Panc1 (cell line): ENCODE results near the gene RER1. TPM values are rescaled to one million over a fixed set of nuclear protein-coding genes. Genes with fewer than 3 reads are reported as not detected.

Experiments used
- ATAC-seq: fragments of 200-7000 bp; cut with Tn5 transposase; 2 replicates; pipeline ENCODE4 v1.9.1; 2020; ENCODE audit warnings: mild to moderate bottlenecking, moderate library complexity
- BruUV-seq: library from RNA; stranded (reverse); fragments of 400-500 nt; replicated peaks from 2 replicates; lab custom pipeline; 2021; lab: Mats Ljungman, UMichigan
- CTCF ChIA-PET: fragments of 300-600 bp; sonication (Branson Sonifier 250); formaldehyde crosslinking; loops from one replicate; lab custom pipeline; 2022; ENCODE audit warnings: antibody characterized with exemption; lab: Charles Lee
- POLR2A ChIA-PET: fragments of 300-600 bp; sonication (Branson Sonifier 250); formaldehyde crosslinking; loops from one replicate; lab custom pipeline; 2022; ENCODE audit warnings: antibody characterized with exemption; lab: Charles Lee
- DNase-seq: peaks from one replicate; pipeline ENCODE4 v3.0.0-alpha.2; 2010; ENCODE audit warnings: low read depth, low spot score
- H3K27ac ChIP-seq: 2 replicates; pipeline ENCODE4 v1.5.1; 2011; ENCODE audit warnings: mild to moderate bottlenecking, low read length, inconsistent platforms
- H3K27me3 ChIP-seq: fragments of 200-500 bp; sonication (Bioruptor generic); 2 replicates; pipeline ENCODE4 v1.6.0; 2014; ENCODE audit warnings: low read length, inconsistent platforms; ENCODE audit not compliant: control insufficient read depth, insufficient read depth
- H3K36me3 ChIP-seq: fragments of 200-500 bp; sonication (Bioruptor generic); 2 replicates; pipeline ENCODE4 v1.5.1; 2014; ENCODE audit warnings: inconsistent platforms, mild to moderate bottlenecking, low read length, moderate library complexity; ENCODE audit not compliant: control insufficient read depth, insufficient read depth
- H3K4me1 ChIP-seq: 2 replicates; pipeline ENCODE4 v1.5.1; 2011; ENCODE audit warnings: inconsistent platforms, mild to moderate bottlenecking, low read length, moderate library complexity; ENCODE audit not compliant: control insufficient read depth, insufficient read depth
- H3K4me3 ChIP-seq, 2 experiments: 2 replicates each; pipeline ENCODE4 v1.5.1; 2011 to 2012; ENCODE audit warnings: low read depth in 2 of 2, low read length in 2 of 2, mild to moderate bottlenecking in 2 of 2, inconsistent platforms in 1 of 2, moderate library complexity in 1 of 2
- H3K9me3 ChIP-seq: fragments of 200-500 bp; sonication (Bioruptor generic); 2 replicates; pipeline ENCODE4 v1.5.1; 2014; ENCODE audit warnings: low read depth, mild to moderate bottlenecking, inconsistent platforms, low read length, moderate library complexity; ENCODE audit not compliant: control insufficient read depth, insufficient read depth
- POLR2AphosphoS5 ChIP-seq: IDR thresholded peaks from 2 replicates; pipeline ENCODE4 v1.6.1; 2012; ENCODE audit warnings: mild to moderate bottlenecking, low read depth, low read length, moderate library complexity
- SIN3A ChIP-seq: IDR thresholded peaks from 2 replicates; pipeline ENCODE4 v1.6.1; 2012; ENCODE audit warnings: low read depth, mild to moderate bottlenecking, low read length, moderate library complexity, borderline replicate concordance; ENCODE audit not compliant: insufficient read depth
- TCF7L2 ChIP-seq: IDR thresholded peaks from 2 replicates; pipeline ENCODE4 v1.6.1; 2011; ENCODE audit warnings: mild to moderate bottlenecking, low read depth, low read length, inconsistent platforms
- in situ Hi-C: cut with HindIII; loops from 2 replicates; pipeline ENCODE4 v1.10.0; 2016; ENCODE audit warnings: low sequenced_read_pairs, low pct_unique_long_range_greater_than_20kb
- intact Hi-C: fragments of 100-400 bp; cut with micrococcal nuclease; formaldehyde crosslinking; loops from one replicate; pipeline ENCODE4 v1.10.0; 2022; ENCODE audit not compliant: unreplicated experiment
- total RNA-seq: library from RNA; stranded (reverse); gene quantifications from one replicate; pipeline ENCODE4 v1.2.1, GENCODE V29; 2021; ENCODE audit not compliant: unreplicated experiment
- TF ChIP-seq, protein P1 (sequence below), 2 experiments: IDR thresholded peaks; 2 replicates each; pipeline ENCODE4 v1.6.1; 2011 to 2012; ENCODE audit warnings: low read depth in 2 of 2, control low read depth in 1 of 2, low read length in 1 of 2, mild to moderate bottlenecking in 1 of 2, moderate library complexity in 1 of 2; ENCODE audit not compliant: insufficient read depth in 1 of 2
- TF ChIP-seq, protein P2 (sequence below): fragments of 450-650 bp; IDR thresholded peaks from 2 replicates; pipeline ENCODE4 v1.5.1; 2017; ENCODE audit warnings: mild to moderate bottlenecking

Gene RER1
- total RNA-seq, 1 experiment from 2014 or later: 235 TPM

DNA sequence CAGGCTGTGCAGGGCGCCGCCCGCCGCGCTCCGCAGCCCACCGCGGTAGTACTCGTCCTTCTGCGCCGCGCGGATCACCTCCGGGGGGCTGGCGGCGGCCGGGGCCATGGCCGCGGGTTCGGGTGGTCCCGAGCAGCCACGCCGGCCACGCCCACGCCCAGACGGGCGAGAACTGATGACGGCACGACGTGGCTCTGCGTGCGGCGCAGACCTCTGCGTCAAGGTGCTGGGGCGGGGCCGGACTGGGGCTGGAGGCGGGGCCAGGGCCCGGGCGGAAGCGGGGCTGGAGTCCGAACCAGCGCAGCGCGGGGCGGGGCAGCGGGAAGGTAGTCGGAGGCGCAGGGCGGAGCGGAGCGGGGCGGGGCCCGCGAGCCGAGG, 20.7 kb downstream of the RER1 start, which contains the start of gene PEX10:
Gene PEX10, minus strand, starts transcription at position 170 of the 378 bp plus-strand sequence. Its CDS starts 62 bp downstream, at position 108.
- POLR2A ChIA-PET: no interaction called here
- H3K36me3 ChIP-seq: no peaks in the 10 kb centered on the region
- no TSS peak for BruUV-seq
- peak within 1 kb of the TSS; percentile 91 for H3K27ac ChIP-seq
- TF ChIP-seq, protein P1, sequence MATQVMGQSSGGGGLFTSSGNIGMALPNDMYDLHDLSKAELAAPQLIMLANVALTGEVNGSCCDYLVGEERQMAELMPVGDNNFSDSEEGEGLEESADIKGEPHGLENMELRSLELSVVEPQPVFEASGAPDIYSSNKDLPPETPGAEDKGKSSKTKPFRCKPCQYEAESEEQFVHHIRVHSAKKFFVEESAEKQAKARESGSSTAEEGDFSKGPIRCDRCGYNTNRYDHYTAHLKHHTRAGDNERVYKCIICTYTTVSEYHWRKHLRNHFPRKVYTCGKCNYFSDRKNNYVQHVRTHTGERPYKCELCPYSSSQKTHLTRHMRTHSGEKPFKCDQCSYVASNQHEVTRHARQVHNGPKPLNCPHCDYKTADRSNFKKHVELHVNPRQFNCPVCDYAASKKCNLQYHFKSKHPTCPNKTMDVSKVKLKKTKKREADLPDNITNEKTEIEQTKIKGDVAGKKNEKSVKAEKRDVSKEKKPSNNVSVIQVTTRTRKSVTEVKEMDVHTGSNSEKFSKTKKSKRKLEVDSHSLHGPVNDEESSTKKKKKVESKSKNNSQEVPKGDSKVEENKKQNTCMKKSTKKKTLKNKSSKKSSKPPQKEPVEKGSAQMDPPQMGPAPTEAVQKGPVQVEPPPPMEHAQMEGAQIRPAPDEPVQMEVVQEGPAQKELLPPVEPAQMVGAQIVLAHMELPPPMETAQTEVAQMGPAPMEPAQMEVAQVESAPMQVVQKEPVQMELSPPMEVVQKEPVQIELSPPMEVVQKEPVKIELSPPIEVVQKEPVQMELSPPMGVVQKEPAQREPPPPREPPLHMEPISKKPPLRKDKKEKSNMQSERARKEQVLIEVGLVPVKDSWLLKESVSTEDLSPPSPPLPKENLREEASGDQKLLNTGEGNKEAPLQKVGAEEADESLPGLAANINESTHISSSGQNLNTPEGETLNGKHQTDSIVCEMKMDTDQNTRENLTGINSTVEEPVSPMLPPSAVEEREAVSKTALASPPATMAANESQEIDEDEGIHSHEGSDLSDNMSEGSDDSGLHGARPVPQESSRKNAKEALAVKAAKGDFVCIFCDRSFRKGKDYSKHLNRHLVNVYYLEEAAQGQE (IDR thresholded peaks at IDR 0.05; ENCODE audit: insufficient read depth in 1 of 2, low read depth in 2 of 2, low read length in 1 of 2): no peak
- TF ChIP-seq POLR2AphosphoS5 (peak; percentile 33; the same call in 1 of the 2 replicates), SIN3A (0 out of 2 replicates have a peak, but pooled peaks have one; percentile 25)
- TF ChIP-seq, protein P2, sequence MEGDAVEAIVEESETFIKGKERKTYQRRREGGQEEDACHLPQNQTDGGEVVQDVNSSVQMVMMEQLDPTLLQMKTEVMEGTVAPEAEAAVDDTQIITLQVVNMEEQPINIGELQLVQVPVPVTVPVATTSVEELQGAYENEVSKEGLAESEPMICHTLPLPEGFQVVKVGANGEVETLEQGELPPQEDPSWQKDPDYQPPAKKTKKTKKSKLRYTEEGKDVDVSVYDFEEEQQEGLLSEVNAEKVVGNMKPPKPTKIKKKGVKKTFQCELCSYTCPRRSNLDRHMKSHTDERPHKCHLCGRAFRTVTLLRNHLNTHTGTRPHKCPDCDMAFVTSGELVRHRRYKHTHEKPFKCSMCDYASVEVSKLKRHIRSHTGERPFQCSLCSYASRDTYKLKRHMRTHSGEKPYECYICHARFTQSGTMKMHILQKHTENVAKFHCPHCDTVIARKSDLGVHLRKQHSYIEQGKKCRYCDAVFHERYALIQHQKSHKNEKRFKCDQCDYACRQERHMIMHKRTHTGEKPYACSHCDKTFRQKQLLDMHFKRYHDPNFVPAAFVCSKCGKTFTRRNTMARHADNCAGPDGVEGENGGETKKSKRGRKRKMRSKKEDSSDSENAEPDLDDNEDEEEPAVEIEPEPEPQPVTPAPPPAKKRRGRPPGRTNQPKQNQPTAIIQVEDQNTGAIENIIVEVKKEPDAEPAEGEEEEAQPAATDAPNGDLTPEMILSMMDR: no peak
- DNase-seq (peak; percentile 72), ATAC-seq (peak; percentile 89)
- in situ Hi-C loops (no loop called here), intact Hi-C loops (loop anchor here (2.0 to 10.0 kb wide), 2 partner anchors 62 to 134 kb away; partner anchors contain the start of gene PLCH2)
- H3K27me3 ChIP-seq: no peaks in the 10 kb centered on the region
- H3K9me3 ChIP-seq: no peaks in the 10 kb centered on the region
- peaks cover 19% of the 10 kb centered on the region for H3K4me1 ChIP-seq
- peak within 1 kb of the TSS; percentile 86 to 87 for H3K4me3 ChIP-seq
- CTCF ChIA-PET: interaction anchor here (0.7 kb wide), 1 partner anchor 65 kb away, joined by 4 read pairs; no protein-coding TSS in a partner anchor

DNA sequence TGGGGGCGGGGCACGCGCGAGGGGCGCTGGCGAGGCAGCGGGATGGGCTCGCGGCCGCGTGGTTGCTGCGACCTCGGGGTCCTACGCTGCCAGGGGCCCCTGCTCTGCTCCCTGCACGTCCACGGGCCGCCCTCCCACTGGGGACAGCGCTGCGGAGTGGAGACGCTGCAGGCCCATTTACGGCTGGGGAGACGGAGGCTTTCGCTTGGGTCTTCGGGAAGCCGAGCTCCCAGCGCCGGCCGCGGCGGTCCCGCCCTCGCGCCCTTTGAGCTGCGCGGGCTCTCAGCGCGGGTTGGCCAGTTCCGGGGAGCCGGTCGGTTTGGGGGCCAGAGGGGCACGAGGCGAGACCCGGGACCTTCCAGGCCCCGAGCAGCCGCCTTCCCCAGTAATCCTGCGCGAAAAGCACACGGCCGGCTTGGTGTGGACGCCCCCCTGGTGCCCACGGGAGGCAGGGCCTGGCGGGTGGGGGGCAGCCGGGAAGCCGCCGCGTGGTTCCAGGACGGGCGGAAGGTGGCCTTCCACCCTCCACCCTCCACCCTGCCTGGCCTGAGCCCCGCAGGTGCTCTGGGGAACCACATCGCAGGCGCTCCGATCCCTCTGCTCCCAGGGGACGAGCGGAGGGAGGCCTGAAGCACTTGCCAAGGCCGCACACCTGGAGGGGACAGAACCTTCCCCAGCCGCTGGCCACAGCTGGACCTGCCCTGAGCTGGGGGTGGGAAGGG, 21.3 kb downstream of the RER1 start:
- no peaks in the 10 kb centered on the region for H3K27me3 ChIP-seq
- intact Hi-C loops (loop anchor here (2.0 to 10.0 kb wide), 2 partner anchors 62 to 134 kb away; partner anchors contain the start of gene PLCH2), in situ Hi-C loops (no loop called here)
- H3K36me3 ChIP-seq: no peaks in the 10 kb centered on the region
- H3K4me3 ChIP-seq: peak overlapping the region; percentile 58 to 86
- no peaks in the 10 kb centered on the region for H3K9me3 ChIP-seq
- BruUV-seq: no TSS peak
- peaks cover 20% of the 10 kb centered on the region for H3K4me1 ChIP-seq
- CTCF ChIA-PET: interaction anchor here (0.7 kb wide), 1 partner anchor 64 kb away, joined by 4 read pairs; no protein-coding TSS in a partner anchor
- POLR2A ChIA-PET: no interaction called here
- H3K27ac ChIP-seq: peak overlapping the region; percentile 80
- ATAC-seq (peak; percentile 50), DNase-seq (no peak)
- TF ChIP-seq SIN3A: peak; percentile 60; the same call in 1 of the 2 replicates
- TF ChIP-seq, protein P2: no peak
- TF ChIP-seq TCF7L2: no peak
- 0 out of 2 replicates have a peak, but pooled peaks have one; percentile 32 for TF ChIP-seq POLR2AphosphoS5
- TF ChIP-seq, protein P1 (IDR thresholded peaks at IDR 0.05; ENCODE audit: insufficient read depth in 1 of 2, low read depth in 2 of 2, low read length in 1 of 2): no peak
